Epidermal melanocyte (primary cell): Measurements from ENCODE around the gene PRKG2.
"Not testable (repeated sequence)": the region's sequence is repeated elsewhere in the genome, so short reads cannot be mapped to it uniquely, and the experiment has no call there.

Experiments
- DNase-seq: peaks from one replicate; pipeline ENCODE4 v3.0.0; 2011; ENCODE audit warnings: low spot score; ENCODE audit not compliant: insufficient read length

The PRKG2 gene

DNA sequence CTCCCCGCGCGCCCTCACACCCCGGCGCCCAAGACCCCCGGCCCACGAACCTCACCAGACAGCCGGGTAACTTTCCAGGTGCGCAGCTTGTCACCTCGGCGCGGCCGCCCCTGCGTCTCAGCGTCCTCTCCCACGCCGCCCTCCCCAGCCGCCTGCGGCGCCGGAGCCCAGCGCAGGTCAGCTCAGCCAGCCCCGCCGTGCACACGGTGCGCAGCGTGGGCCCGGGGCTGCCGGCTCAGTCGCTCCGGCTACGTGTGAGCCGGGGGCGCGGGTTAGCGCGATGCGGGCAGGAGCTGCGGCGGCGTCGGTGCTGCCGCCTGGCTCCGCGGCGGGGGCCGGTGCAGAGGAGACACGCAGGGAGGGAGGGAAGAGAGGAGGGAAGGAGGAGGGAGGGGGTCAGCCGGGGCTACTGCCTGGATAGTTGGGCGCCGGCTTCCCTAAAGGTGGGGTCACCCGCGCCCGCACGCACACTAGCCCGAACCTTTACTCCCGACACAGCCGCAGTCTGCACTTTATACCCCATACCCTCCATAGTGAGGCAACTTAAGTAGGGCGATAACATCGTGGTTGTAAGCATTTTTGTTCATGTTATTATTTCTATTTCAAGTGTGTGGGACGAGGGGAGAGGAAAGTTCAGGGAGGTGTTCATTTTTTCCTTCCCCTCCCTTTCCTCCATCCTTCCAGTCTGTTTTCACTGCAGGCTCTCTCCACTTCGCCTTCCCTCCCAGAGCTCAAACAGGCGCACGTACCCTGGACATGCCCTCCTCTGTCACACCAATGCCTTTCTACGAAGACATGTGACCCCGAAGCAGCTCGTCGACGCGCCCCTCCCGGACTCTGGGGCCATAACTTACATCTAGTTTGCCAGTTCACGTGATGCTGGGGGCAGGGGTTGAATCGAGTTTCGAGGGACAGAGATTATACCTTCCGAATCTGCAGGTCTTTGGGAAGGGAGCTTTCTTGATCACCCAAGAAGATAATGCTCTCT, at the start of gene PRKG2:
PRKG2 (minus strand) TSS at position 342 of the 988 bp plus-strand sequence. CDS start 10,175 bp downstream, outside the sequence.
- DNase-seq = no peak

GRCh38 chr4:81260443-81261101, 45.5 kb upstream of the PRKG2 start:
- no peak for DNase-seq

DNA sequence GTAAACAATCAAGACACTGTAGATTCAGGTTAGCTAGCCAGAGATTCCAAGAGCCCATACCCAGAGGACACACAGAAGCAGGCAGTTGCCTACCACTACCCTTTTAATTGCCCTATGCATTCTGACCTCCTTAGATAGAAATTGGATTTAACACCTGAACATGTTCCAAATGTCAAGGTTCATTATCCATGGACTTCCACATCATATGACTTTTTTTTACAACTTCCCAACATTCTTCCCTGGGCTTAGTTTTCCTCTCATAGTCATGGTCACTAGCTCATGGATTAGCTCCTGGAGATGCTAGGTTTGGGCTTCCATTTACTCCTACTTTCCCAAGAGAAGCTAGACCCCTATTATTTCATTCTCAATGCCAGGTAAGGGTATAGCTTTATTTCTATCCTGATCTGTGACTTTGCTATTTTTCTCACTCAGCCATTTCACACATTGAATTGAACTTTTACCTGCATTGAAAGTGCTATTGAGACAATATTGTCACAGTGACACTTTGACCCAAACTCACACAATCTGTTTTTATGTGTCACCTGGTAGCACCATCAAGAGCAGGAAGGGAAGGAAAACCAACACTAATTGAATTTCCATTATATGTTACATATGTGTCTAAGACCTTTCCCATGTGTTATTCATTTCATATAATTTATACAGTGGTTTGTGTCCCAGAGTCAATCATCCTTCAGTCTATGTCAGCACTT, 44.0 kb upstream of the PRKG2 start:
- no peak for DNase-seq

DNA sequence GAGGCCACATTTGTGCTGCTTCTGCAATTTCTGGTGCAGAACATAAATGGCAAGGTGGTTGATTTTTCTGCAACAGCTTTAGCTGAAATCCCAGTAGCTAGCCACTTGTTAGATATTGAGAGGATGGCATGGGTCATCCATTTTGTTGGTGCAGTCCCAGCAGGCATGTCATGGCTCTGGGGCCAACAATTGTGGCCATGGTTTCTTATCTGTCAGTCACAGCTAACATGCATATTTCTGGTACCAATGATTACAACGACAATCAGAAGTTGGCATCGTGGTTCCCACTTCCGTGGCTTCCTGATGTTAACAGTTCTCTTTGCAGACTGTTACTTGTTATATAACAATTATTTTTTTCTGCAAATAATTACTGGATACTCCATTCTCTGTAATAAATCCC, 42.8 kb upstream of the PRKG2 start:
- DNase-seq = no peak

GRCh38 chr4:81257021-81257420, 42.0 kb upstream of the PRKG2 start:
- DNase-seq = no peak

- DNase-seq = no peak
Observed at GRCh38 chr4:81256059-81256970, 41.3 kb upstream of the PRKG2 start.

DNA sequence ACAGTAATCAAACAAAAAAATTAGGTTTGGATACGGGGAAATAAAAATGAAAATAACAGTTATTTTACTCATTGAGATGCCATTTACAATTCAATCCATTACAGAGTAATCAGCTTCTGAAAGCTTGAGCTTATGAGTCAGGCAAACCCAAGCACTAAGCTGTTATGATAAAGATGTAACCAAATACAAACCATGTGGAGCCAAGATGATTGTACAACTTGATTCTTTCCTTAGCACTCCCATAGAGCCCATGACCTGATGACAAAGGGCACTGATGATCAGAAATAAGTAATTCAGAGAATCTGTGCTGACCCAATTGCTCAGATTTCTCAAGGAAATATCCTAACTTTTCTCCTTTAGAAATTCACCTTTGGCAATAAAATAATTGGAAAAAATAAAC, 40.5 kb upstream of the PRKG2 start:
- DNase-seq = no peak

DNA sequence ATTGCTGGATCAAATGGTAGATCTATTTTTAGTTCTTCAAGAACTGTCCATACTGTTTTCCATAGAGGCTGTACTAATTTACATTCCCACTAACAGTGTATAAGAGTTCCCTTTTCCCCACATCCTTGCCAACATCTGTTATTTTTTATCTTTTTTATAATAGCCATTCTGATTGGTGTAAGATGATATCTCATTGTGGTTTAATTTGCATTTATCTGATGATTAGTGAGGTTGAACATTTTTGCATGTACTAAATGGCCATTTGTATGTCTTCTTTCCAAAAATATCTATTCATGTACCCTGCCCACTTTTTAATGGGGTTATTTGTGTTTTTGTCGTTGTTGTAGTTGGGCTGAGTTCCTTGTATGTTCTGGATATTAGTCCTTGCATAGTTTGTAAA, 35.4 kb upstream of the PRKG2 start:
- no peak for DNase-seq

DNA sequence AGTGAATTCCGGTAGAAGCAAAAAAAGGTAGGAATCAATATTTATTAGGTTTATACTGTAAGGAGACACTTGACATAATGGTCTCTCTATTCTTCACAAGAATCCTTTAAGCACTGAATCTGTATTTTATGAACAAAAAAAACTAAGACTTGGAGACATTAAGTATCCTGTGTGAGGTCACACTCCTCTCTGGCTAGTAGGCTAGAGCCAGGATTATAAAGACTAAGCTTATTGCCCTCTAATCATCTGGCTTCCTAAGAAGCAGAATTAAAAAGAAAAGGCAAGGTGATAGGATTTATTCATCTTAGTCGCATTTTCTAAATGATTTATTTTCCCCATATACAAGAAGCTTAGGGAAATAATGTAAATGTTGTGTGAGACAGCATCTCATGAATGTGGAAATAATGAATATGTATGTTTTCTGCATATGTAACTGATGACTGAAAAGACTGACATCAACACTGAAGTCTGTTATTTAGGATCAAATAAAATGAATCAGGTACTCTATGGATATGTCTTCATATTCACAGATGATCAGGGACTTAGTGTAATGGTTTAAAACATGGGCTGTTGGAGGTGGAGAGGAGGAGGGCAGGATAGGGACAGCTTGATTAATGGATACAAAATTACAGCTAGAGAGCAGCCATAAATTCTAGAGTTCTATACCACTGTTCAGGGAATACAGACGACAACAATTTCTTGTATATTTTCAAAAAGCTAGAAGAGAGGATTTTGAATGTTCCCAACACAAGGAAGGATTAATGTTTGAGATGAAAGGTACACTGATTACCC, 30.4 kb upstream of the PRKG2 start:
- DNase-seq = no peak

- DNase-seq = no peak
Observed at GRCh38 chr4:81237791-81238190, 22.8 kb upstream of the PRKG2 start.

DNA sequence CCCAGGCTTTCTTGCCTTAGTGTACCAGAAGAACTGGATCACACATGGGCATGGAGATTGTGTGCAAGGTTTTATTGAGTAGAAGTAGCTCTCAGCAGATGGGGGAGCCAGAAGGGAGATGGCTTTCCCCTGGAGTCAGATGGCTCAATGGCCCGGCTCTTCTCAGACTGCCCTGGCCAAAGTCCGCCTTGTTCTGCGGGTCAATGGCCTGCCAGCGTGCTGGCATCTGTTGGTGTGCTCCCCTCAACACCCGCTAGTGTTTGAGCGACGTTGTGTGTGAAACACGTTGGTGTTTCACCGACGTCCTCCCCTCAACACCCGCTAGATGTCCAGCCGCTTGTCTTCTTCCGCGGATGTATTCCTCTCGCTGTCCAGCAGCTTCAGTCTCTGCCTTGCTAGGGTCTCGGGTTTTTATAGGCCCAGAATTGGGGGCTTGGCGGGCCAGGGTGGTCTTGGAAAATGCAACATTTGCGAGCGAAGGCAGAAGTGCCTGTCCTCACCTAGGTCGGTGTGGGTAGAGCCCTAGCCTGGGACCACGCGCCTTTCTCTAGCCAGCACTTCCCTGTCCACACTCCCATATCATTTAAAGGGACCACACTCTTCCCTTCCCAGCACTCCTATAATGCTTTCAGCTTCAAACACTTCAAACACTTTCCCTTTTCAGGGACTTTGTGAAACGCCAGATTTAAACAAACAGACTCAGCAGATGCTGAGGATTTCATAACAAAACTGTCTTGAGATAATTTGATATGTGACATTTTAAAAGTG, 21.1 kb upstream of the PRKG2 start:
- no peak for DNase-seq

GRCh38 chr4:81227968-81228367, 12.9 kb upstream of the PRKG2 start:
- DNase-seq = no peak

- DNase-seq = no peak
Observed at GRCh38 chr4:81227138-81227537, 12.1 kb upstream of the PRKG2 start.

GRCh38 chr4:81225252-81225651, 10.2 kb upstream of the PRKG2 start:
- no peak for DNase-seq

DNA sequence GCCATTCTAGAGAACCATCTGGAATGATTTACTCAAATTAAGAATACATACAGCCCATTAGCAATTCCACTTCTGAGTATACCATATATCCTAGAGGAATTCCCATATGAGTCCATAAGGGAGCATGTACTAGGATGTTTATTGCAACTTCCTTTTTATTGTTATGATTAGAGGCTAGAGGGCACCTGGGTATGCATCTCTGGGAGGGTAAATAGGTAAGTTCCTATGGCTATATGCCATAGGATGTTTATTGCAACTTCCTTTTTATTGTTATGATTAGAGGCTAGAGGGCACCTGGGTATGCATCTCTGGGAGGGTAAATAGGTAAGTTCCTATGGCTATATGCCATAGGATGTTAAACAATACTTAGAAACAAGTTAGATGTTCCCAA, 7.1 kb upstream of the PRKG2 start:
- DNase-seq = not testable (repeated sequence)

- DNase-seq = no peak
Observed at GRCh38 chr4:81221303-81222081, 6.5 kb upstream of the PRKG2 start.

DNA sequence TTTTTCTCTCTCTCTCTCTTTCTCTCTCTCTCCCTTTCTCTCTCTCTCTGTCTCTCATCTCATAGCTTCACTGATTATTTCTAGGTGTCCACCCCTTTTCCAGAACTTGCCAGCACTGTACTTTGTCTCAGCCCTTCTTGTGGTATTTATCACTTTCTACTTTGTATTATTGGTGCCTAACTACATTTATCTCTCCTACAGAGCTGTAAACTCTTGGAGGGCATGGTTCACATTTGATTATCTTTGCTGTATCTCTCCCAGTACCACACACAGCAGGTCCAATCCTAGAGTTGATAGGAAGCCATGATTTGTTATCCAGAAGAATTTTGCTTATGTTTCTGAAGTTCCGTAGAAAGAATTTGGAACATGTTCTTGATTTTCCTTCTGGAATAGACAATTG, 5.2 kb upstream of the PRKG2 start:
- DNase-seq = no peak

DNA sequence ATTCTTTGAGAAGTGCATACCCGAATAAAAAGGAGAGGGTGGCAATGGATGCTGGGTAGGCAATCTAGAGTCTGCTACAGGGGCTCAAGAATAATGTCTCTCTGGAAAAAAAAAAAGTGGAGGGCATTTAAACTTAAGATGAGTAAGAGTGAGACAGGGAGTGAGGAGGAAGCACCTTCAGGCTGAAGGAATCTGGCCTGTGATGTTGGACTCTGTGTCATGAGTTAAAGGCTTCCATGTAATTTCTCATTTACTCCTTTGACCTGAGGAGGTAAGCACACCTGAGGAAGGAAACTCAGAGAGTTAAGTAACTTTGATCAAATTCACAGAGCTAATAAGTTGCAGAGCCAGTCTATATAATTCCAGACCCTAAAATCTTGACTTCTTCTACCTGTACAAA, 3.2 kb upstream of the PRKG2 start:
- no peak for DNase-seq

- DNase-seq = no peak
Observed at GRCh38 chr4:81217779-81218178, 2.8 kb upstream of the PRKG2 start.
